ENCODE measurements around the gene PLEKHM1.

- no peak for TF ChIP-seq CTCF (IDR thresholded peaks at IDR 0.05)
- TF ChIP-seq POLR2A (IDR thresholded peaks at IDR 0.05): no peak
- no peak for TF ChIP-seq POLR2AphosphoS5 (IDR thresholded peaks at IDR 0.05)
- no peak for TF ChIP-seq EP300 (IDR thresholded peaks at IDR 0.05; ENCODE audit: low read depth)
Observed at GRCh38 chr17:45435481-45435880, 55.0 kb downstream of the PLEKHM1 start.
